Measurements from ENCODE around the gene NRXN3.

- TF ChIP-seq GATA2 (IDR thresholded peaks at IDR 0.05; ENCODE audit: low read depth, low read length) (no peak), GATA3 (IDR thresholded peaks at IDR 0.05; ENCODE audit: low read depth, low read length) (no peak)
These were observed 1055.6 kb downstream of the NRXN3 start for GRCh38 chr14:79225815-79226214.

All from SH-SY5Y (cell line).